ENCODE data around the gene BCL11A. TPM values are rescaled to one million over a fixed set of nuclear protein-coding genes. Genes with fewer than 3 reads are reported as not detected.

Gene BCL11A
- polyA plus RNA-seq, 2 of the 4 experiments (the other 2 are of a cell fraction), result 0.12 to 0.13 TPM

GRCh38 chr2:60409531-60409871 is 144.0 kb downstream of the BCL11A start:
- ChIA-PET CTCF (no interaction called here), POLR2A (no interaction called here)
- Histone ChIP-seq H3K4me2 (no peak overlapping the region), H3K4me3 (no peak overlapping the region), H3K4me1 (no peaks in the 10 kb centered on the region), H3K9me3 (no peaks in the 10 kb centered on the region), H3K27ac (no peak overlapping the region)
- ATAC-seq, result no peak
- 26% methylated on average over 8 of the region's 8 CpGs for WGBS (ENCODE audit: missing lambda C conversion rate)
- no peak for DNase-seq (ENCODE audit: low read depth in 1 of 2, low spot score in 1 of 2)
- no peak for FAIRE-seq
- TF ChIP-seq JUN (IDR thresholded peaks at IDR 0.05), result no peak
- TF ChIP-seq, protein P1, sequence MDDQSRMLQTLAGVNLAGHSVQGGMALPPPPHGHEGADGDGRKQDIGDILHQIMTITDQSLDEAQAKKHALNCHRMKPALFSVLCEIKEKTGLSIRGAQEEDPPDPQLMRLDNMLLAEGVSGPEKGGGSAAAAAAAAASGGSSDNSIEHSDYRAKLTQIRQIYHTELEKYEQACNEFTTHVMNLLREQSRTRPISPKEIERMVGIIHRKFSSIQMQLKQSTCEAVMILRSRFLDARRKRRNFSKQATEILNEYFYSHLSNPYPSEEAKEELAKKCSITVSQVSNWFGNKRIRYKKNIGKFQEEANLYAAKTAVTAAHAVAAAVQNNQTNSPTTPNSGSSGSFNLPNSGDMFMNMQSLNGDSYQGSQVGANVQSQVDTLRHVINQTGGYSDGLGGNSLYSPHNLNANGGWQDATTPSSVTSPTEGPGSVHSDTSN (IDR thresholded peaks at IDR 0.05), result no peak
- peak; percentile 92; the same call in 1 of the 2 replicates for TF ChIP-seq RNF2 (IDR thresholded peaks at IDR 0.05; ENCODE audit: borderline replicate concordance, low read depth)
- no peak for TF ChIP-seq FOSB (CRISPR knock-in tag; IDR thresholded peaks at IDR 0.05)
- TF ChIP-seq BHLHE40 (IDR thresholded peaks at IDR 0.05; ENCODE audit: low read depth, low read length), result no peak

DNA sequence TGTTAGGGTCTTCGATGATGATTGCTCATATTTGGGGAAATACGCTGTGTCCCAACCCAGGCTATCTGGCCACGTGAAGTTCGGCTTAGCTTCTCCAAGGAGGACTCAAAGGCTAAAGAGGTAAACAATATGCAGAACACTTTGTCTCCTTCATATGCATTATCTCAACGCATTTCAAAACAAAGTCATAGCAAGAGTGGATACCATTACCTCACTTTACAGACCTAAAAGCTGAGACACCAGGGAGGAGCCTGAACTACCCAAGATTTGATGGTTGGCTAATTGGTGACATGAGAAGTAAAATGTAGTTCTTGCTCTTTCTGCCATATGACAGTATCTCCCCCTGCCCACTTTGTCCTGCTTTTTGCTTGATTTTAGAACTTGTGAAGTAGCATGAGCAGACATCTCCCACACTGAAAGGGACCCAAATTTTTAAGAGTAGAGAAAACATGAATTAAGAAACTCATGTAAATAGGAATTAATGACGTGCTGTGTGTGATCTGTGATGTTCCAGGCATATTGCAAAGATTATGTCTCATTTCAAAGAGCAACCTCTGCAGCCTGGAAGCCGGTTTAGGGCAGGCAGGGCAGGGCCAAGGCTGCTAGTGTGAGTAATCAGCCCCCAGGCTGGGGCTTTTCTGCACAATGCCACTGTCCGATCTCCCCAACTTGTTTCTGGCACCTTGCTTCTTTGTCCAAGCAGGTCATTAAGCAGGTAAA is 144.5 kb downstream of the BCL11A start:
- no peaks in the 10 kb centered on the region for H3K9me3 ChIP-seq
- no peak for ATAC-seq
- POLR2A ChIA-PET, result no interaction called here
- H3K4me3 ChIP-seq, result no peak overlapping the region
- DNase-seq (ENCODE audit: low read depth in 1 of 2, low spot score in 1 of 2), result no peak
- 20% methylated on average over 8 of the region's 8 CpGs for WGBS (ENCODE audit: missing lambda C conversion rate)
- H3K4me2 ChIP-seq, result no peak overlapping the region
- no peaks in the 10 kb centered on the region for H3K4me1 ChIP-seq
- FAIRE-seq, result no peak
- no peak overlapping the region for H3K27ac ChIP-seq
- TF ChIP-seq POLR2A (IDR thresholded peaks at IDR 0.05; ENCODE audit: low read length) (no peak), ZSCAN20 (CRISPR knock-in tag; IDR thresholded peaks at IDR 0.05) (no peak), FOSB (CRISPR knock-in tag; IDR thresholded peaks at IDR 0.05) (no peak), RFX5 (IDR thresholded peaks at IDR 0.05) (no peak), NPAS2 (CRISPR knock-in tag; IDR thresholded peaks at IDR 0.05; ENCODE audit: borderline replicate concordance) (no peak), POLR2AphosphoS2 (conservative IDR thresholded peaks at IDR 0.05; ENCODE audit: low read length) (no peak), SMC3 (IDR thresholded peaks at IDR 0.05) (no peak), HES2 (IDR thresholded peaks at IDR 0.05) (no peak), MAFK (IDR thresholded peaks at IDR 0.05; ENCODE audit: partially characterized antibody) (no peak), ZC3H11A (IDR thresholded peaks at IDR 0.05) (no peak), TP53 (CRISPR knock-in tag; IDR thresholded peaks at IDR 0.05) (no peak), MAZ (IDR thresholded peaks at IDR 0.05; ENCODE audit: borderline replicate concordance, low read depth, low read length) (no peak), CBX8 (IDR thresholded peaks at IDR 0.05) (no peak), PHF8 (IDR thresholded peaks at IDR 0.05; ENCODE audit: borderline replicate concordance, low read depth) (no peak), E2F6 (IDR thresholded peaks at IDR 0.05; ENCODE audit: borderline replicate concordance, low read depth) (no peak), FOXS1 (CRISPR knock-in tag; IDR thresholded peaks at IDR 0.05) (no peak), EP300 (IDR thresholded peaks at IDR 0.05) (no peak), MAX (IDR thresholded peaks at IDR 0.05) (no peak), ELK1 (IDR thresholded peaks at IDR 0.05; ENCODE audit: low read depth, low read length) (no peak)
- TF ChIP-seq, protein P2, sequence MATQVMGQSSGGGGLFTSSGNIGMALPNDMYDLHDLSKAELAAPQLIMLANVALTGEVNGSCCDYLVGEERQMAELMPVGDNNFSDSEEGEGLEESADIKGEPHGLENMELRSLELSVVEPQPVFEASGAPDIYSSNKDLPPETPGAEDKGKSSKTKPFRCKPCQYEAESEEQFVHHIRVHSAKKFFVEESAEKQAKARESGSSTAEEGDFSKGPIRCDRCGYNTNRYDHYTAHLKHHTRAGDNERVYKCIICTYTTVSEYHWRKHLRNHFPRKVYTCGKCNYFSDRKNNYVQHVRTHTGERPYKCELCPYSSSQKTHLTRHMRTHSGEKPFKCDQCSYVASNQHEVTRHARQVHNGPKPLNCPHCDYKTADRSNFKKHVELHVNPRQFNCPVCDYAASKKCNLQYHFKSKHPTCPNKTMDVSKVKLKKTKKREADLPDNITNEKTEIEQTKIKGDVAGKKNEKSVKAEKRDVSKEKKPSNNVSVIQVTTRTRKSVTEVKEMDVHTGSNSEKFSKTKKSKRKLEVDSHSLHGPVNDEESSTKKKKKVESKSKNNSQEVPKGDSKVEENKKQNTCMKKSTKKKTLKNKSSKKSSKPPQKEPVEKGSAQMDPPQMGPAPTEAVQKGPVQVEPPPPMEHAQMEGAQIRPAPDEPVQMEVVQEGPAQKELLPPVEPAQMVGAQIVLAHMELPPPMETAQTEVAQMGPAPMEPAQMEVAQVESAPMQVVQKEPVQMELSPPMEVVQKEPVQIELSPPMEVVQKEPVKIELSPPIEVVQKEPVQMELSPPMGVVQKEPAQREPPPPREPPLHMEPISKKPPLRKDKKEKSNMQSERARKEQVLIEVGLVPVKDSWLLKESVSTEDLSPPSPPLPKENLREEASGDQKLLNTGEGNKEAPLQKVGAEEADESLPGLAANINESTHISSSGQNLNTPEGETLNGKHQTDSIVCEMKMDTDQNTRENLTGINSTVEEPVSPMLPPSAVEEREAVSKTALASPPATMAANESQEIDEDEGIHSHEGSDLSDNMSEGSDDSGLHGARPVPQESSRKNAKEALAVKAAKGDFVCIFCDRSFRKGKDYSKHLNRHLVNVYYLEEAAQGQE (IDR thresholded peaks at IDR 0.05), result no peak
- CTCF ChIA-PET, result interaction anchor here (0.6 kb wide), 1 partner anchor 16 kb away, joined by 3 read pairs; no protein-coding TSS in a partner anchor
